GM23338 (cell line): ENCODE measurements around the gene GLCE. TPM values are rescaled to one million over a fixed set of nuclear protein-coding genes. Genes with fewer than 3 reads are reported as not detected.

Experiments used
- ATAC-seq: fragments of 200-7000 bp; cut with Tn5 transposase; 3 replicates; pipeline ENCODE4 v1.9.1; 2020
- DNase-seq: peaks from one replicate; pipeline ENCODE4 v3.0.0-alpha.2; 2015; ENCODE audit warnings: low spot score
- H2AFZ ChIP-seq: fragments of 200-600 bp; sonication (generic); 2 replicates; pipeline ENCODE4 v1.8.0; 2016; ENCODE audit warnings: antibody characterized with exemption, mild to moderate bottlenecking, moderate library complexity
- H3F3A ChIP-seq: fragments of 200-600 bp; sonication (generic); replicated peaks from 2 replicates; pipeline ENCODE4 v1.8.0; 2017; ENCODE audit warnings: antibody characterized with exemption, mixed run types, low read depth
- H3K27ac ChIP-seq: fragments of 200-600 bp; sonication (generic); 2 replicates; pipeline ENCODE4 v1.6.1; 2016; ENCODE audit warnings: low read depth
- H3K27me3 ChIP-seq: fragments of 200-600 bp; sonication (generic); 2 replicates; pipeline ENCODE4 v1.8.0; 2016; ENCODE audit warnings: mild to moderate bottlenecking, mixed run types, moderate library complexity; ENCODE audit not compliant: insufficient read depth
- H3K36me3 ChIP-seq: fragments of 200-600 bp; sonication (generic); 2 replicates; pipeline ENCODE4 v1.8.0; 2016; ENCODE audit warnings: mild to moderate bottlenecking; ENCODE audit not compliant: insufficient read depth
- H3K4me1 ChIP-seq: fragments of 200-600 bp; sonication (generic); 2 replicates; pipeline ENCODE4 v1.8.0; 2016; ENCODE audit warnings: mild to moderate bottlenecking, moderate library complexity; ENCODE audit not compliant: insufficient read depth
- H3K4me2 ChIP-seq: fragments of 200-600 bp; sonication (generic); 2 replicates; pipeline ENCODE4 v1.7.1; 2017; ENCODE audit warnings: mixed run types
- H3K4me3 ChIP-seq: fragments of 200-600 bp; sonication (generic); 2 replicates; pipeline ENCODE4 v1.6.1; 2016; ENCODE audit warnings: mixed run types
- H3K79me2 ChIP-seq: fragments of 200-600 bp; sonication (generic); replicated peaks from 2 replicates; pipeline ENCODE4 v1.8.0; 2017; ENCODE audit warnings: mild to moderate bottlenecking; ENCODE audit not compliant: insufficient read depth
- H3K9me2 ChIP-seq: fragments of 200-600 bp; sonication (generic); 2 replicates; pipeline ENCODE4 v1.8.0; 2017; ENCODE audit not compliant: insufficient read depth
- H4K20me1 ChIP-seq: fragments of 200-600 bp; sonication (generic); replicated peaks from 2 replicates; pipeline ENCODE4 v1.8.0; 2017; ENCODE audit warnings: mild to moderate bottlenecking; ENCODE audit not compliant: insufficient read depth
- H3K27ac Mint-ChIP-seq: 2 replicates; pipeline ENCODE4 v1.8.0; 2020; ENCODE audit warnings: inconsistent platforms, mild to moderate bottlenecking, moderate library complexity, mixed read lengths
- H3K27me3 Mint-ChIP-seq: 3 replicates; pipeline ENCODE4 v1.8.0; 2022; ENCODE audit warnings: low read depth, mild to moderate bottlenecking, moderate library complexity, mixed read lengths, inconsistent platforms; ENCODE audit not compliant: insufficient read depth, poor library complexity
- H3K36me3 Mint-ChIP-seq: 3 replicates; pipeline ENCODE4 v1.8.0; 2021; ENCODE audit warnings: low read depth, mild to moderate bottlenecking, inconsistent platforms, moderate library complexity, mixed read lengths
- H3K4me1 Mint-ChIP-seq: 3 replicates; pipeline ENCODE4 v1.8.0; 2020; ENCODE audit warnings: mild to moderate bottlenecking, inconsistent platforms, mixed read lengths
- H3K4me3 Mint-ChIP-seq: 3 replicates; pipeline ENCODE4 v1.8.0; 2021; ENCODE audit warnings: moderate library complexity, mild to moderate bottlenecking, inconsistent platforms, mixed read lengths
- H3K9me3 Mint-ChIP-seq: 3 replicates; pipeline ENCODE4 v1.8.0; 2020; ENCODE audit warnings: moderate library complexity, mild to moderate bottlenecking, inconsistent platforms, mixed read lengths
- CREB1 ChIP-seq: fragments of 250-450 bp; sonication (Bioruptor Pico); IDR thresholded peaks from 2 replicates; pipeline ENCODE4 v1.5.0; 2020; ENCODE audit warnings: low read depth, mild to moderate bottlenecking, moderate library complexity
- CTCF ChIP-seq, 2 experiments: fragments of 200-600 bp in 1 of 2; sonication (generic) in 1 of 2; conservative IDR thresholded peaks; 2 replicates each; pipeline versions ENCODE4 v1.5.1 to v1.6.1; 2016 to 2017; ENCODE audit warnings: antibody characterized with exemption in 2 of 2, low read depth in 2 of 2, mild to moderate bottlenecking in 2 of 2, moderate library complexity in 1 of 2
- ETS1 ChIP-seq: IDR thresholded peaks from 2 replicates; pipeline ENCODE4 v1.6.1; 2016; ENCODE audit warnings: antibody characterized with exemption
- EZH2 ChIP-seq: fragments of 200-600 bp; sonication (generic); IDR thresholded peaks from one replicate; pipeline ENCODE4 v1.8.0; 2017; ENCODE audit warnings: antibody characterized with exemption, mild to moderate bottlenecking, low read depth; ENCODE audit not compliant: unreplicated experiment
- EZH2phosphoT487 ChIP-seq: fragments of 200-600 bp; sonication (generic); IDR thresholded peaks from one replicate; pipeline ENCODE4 v1.8.1; 2018; ENCODE audit warnings: antibody characterized with exemption; ENCODE audit not compliant: unreplicated experiment
- NANOG ChIP-seq: IDR thresholded peaks from 2 replicates; pipeline ENCODE4 v1.6.1; 2016; ENCODE audit warnings: antibody characterized with exemption, borderline replicate concordance
- POLR2AphosphoS5 ChIP-seq: IDR thresholded peaks from 2 replicates; pipeline ENCODE4 v1.6.1; 2016; ENCODE audit warnings: antibody characterized with exemption, low read depth
- REST ChIP-seq: IDR thresholded peaks from one replicate; pipeline ENCODE4 v1.6.1; 2018; ENCODE audit warnings: antibody characterized with exemption; ENCODE audit not compliant: unreplicated experiment
- STAT1 ChIP-seq: IDR thresholded peaks from one replicate; pipeline ENCODE4 v1.6.1; 2016; ENCODE audit warnings: antibody characterized with exemption; ENCODE audit not compliant: unreplicated experiment
- ZNF114 ChIP-seq: fragments of 250-450 bp; sonication (Bioruptor Pico); IDR thresholded peaks from 2 replicates; pipeline ENCODE4 v1.5.0; 2020; ENCODE audit warnings: mild to moderate bottlenecking, moderate library complexity
- ZNF331 ChIP-seq: fragments of 250-450 bp; sonication (Bioruptor Pico); IDR thresholded peaks from 2 replicates; pipeline ENCODE4 v1.5.0; 2020; ENCODE audit warnings: low read depth, mild to moderate bottlenecking, moderate library complexity
- polyA plus RNA-seq: library from polyadenylated mRNA; unstranded; fragments of >200 nt; fragmentation: Nextera tagmentation; extraction: Ambion mirVana; gene quantifications from 2 replicates; pipeline ENCODE4 v1.2.1, GENCODE V29; 2016
- total RNA-seq: library from RNA; depleted of rRNA; stranded (reverse); fragments of >200 nt; shearing (Covaris generic); gene quantifications from 2 replicates; pipeline ENCODE4 v1.2.3, GENCODE V29; 2014

Gene GLCE
- total and polyA plus RNA-seq, 2 experiments from 2014 or later, result 7.5 to 15.5 TPM

GRCh38 chr15:69206079-69206478 is 45.6 kb downstream of the GLCE start:
- H2AFZ ChIP-seq, result no peak overlapping the region
- 0 out of 2 replicates have a peak, but pooled peaks cover 10% of the 10 kb centered on the region for H3K79me2 ChIP-seq
- no peaks in the 10 kb centered on the region for H3K9me2 ChIP-seq
- peaks cover 16% of the 10 kb centered on the region for H3K4me1 Mint-ChIP-seq
- no peaks in the 10 kb centered on the region for H3F3A ChIP-seq
- H3K4me2 ChIP-seq, result no peak overlapping the region
- no peaks in the 10 kb centered on the region for H3K36me3 ChIP-seq
- H3K9me3 Mint-ChIP-seq, result no peaks in the 10 kb centered on the region
- no peak overlapping the region for H3K4me3 Mint-ChIP-seq
- 0 out of 2 replicates have a peak, but pooled peaks cover 2% of the 10 kb centered on the region for H4K20me1 ChIP-seq
- TF ChIP-seq STAT1 (no peak), NANOG (no peak)
- H3K4me1 ChIP-seq, result peaks cover 13% of the 10 kb centered on the region
- ATAC-seq, result no peak
- no peaks in the 10 kb centered on the region for H3K27me3 ChIP-seq
- peaks cover 3% of the 10 kb centered on the region for H3K27me3 Mint-ChIP-seq
- H3K36me3 Mint-ChIP-seq, result no peaks in the 10 kb centered on the region
- no peak overlapping the region for H3K4me3 ChIP-seq
- H3K27ac ChIP-seq, result no peak overlapping the region
- DNase-seq, result no peak
- no peak overlapping the region for H3K27ac Mint-ChIP-seq

GRCh38 chr15:69209661-69210060 is 49.2 kb downstream of the GLCE start:
- Histone ChIP-seq H3K4me2 (no peak overlapping the region), H2AFZ (no peak overlapping the region), H3K79me2 (0 out of 2 replicates have a peak, but pooled peaks cover 10% of the 10 kb centered on the region), H3K27me3 (no peaks in the 10 kb centered on the region), H3K27ac (no peak overlapping the region), H4K20me1 (no peaks in the 10 kb centered on the region), H3K9me2 (no peaks in the 10 kb centered on the region), H3K4me1 (no peaks in the 10 kb centered on the region), H3K4me3 (no peak overlapping the region), H3K36me3 (no peaks in the 10 kb centered on the region), H3F3A (no peaks in the 10 kb centered on the region)
- Mint-ChIP-seq H3K4me3 (no peak overlapping the region), H3K4me1 (no peaks in the 10 kb centered on the region; the same call in 2 of the 3 replicates), H3K27ac (no peak overlapping the region), H3K9me3 (no peaks in the 10 kb centered on the region), H3K27me3 (peaks cover 3% of the 10 kb centered on the region), H3K36me3 (no peaks in the 10 kb centered on the region)
- DNase-seq (no peak), ATAC-seq (no peak)
- no peak for TF ChIP-seq REST
- TF ChIP-seq NANOG, result no peak
- no peak for TF ChIP-seq EZH2
- no peak for TF ChIP-seq POLR2AphosphoS5
- no peak for TF ChIP-seq ZNF114
- no peak for TF ChIP-seq ZNF331 (CRISPR knock-in tag)
- no peak for TF ChIP-seq CTCF (conservative IDR thresholded peaks at IDR 0.05; ENCODE audit: low read depth in 2 of 2)
- TF ChIP-seq ETS1, result no peak
- TF ChIP-seq CREB1, result no peak
- no peak for TF ChIP-seq EZH2phosphoT487
- TF ChIP-seq STAT1, result no peak
